ENCODE data around the gene SSBP2. TPM values are rescaled to one million over a fixed set of nuclear protein-coding genes. Genes with fewer than 3 reads are reported as not detected.
A peak's percentile ranks its signal among the peaks of the same experiment; 100 is the strongest.
"Not testable (repeated sequence)": the region's sequence is repeated elsewhere in the genome, so short reads cannot be mapped to it uniquely, and the experiment has no call there.

Gene SSBP2
- total RNA-seq, 3 donors from 2014 or later = 3.5 to 5.0 (median 3.5) TPM

DNA sequence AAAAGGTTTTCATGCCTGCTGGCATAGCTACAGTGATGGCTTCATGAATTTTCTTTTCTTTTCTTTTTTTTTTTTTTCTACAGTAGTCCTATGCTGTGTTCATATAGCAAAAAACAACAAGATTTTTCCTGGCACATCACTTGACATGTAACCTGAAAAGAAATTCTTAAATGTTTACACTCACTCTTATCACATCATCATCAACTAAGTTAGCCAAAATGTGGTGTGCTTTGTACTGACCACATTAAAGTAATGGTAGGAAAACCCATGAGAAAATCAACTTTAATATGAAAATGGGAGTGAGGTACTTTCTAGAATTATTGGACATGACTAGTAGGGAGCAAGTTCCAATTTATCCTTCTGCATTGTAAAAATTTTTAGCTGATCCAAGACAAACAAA, 146.7 kb downstream of the SSBP2 start:
- no peak for ATAC-seq
- Mint-ChIP-seq H3K27me3 (ENCODE audit: low read depth) (no peaks in the 10 kb centered on the region), H3K4me3 (no peak overlapping the region), H3K36me3 (ENCODE audit: insufficient read depth) (peaks cover 23% of the 10 kb centered on the region), H3K9me3 (no peaks in the 10 kb centered on the region), H3K4me1 (ENCODE audit: low read depth) (peaks cover 10% of the 10 kb centered on the region)
- no peak for DNase-seq

DNA sequence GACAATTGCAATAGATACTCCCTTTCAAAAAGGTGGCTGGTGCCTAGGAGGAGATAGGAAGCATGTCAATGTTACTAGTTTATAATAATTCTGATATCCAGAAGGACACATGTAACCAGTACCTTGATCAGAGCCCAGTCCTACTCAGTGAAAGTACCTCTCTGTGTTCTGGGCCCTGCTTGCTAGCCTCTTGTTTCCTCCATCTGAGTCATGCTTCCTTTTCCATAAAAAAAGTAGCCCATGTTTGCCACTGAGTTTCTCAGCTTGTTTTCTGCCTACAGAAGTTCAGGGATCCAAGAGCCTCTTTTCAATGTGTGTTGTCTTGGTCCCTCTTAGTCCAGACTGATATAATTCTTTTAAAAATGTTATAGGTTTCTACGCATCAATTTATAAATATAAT, 149.0 kb downstream of the SSBP2 start:
- H3K4me1 Mint-ChIP-seq (ENCODE audit: low read depth) = peaks cover 8% of the 10 kb centered on the region
- peaks cover 33% of the 10 kb centered on the region for H3K36me3 Mint-ChIP-seq (ENCODE audit: insufficient read depth)
- no peak overlapping the region for H3K4me3 Mint-ChIP-seq
- ATAC-seq (no peak), DNase-seq (no peak)
- peaks cover 9% of the 10 kb centered on the region for H3K9me3 Mint-ChIP-seq
- no peaks in the 10 kb centered on the region for H3K27me3 Mint-ChIP-seq (ENCODE audit: low read depth)

GRCh38 chr5:81592085-81592484, 158.8 kb downstream of the SSBP2 start:
- Mint-ChIP-seq H3K4me1 (ENCODE audit: low read depth) (peaks cover 13% of the 10 kb centered on the region), H3K9me3 (peaks cover 15% of the 10 kb centered on the region), H3K36me3 (ENCODE audit: insufficient read depth) (peaks cover 21% of the 10 kb centered on the region)
- not testable (repeated sequence) for ATAC-seq; DNase-seq; H3K4me3 Mint-ChIP-seq; H3K27me3 Mint-ChIP-seq (ENCODE audit: low read depth)

DNA sequence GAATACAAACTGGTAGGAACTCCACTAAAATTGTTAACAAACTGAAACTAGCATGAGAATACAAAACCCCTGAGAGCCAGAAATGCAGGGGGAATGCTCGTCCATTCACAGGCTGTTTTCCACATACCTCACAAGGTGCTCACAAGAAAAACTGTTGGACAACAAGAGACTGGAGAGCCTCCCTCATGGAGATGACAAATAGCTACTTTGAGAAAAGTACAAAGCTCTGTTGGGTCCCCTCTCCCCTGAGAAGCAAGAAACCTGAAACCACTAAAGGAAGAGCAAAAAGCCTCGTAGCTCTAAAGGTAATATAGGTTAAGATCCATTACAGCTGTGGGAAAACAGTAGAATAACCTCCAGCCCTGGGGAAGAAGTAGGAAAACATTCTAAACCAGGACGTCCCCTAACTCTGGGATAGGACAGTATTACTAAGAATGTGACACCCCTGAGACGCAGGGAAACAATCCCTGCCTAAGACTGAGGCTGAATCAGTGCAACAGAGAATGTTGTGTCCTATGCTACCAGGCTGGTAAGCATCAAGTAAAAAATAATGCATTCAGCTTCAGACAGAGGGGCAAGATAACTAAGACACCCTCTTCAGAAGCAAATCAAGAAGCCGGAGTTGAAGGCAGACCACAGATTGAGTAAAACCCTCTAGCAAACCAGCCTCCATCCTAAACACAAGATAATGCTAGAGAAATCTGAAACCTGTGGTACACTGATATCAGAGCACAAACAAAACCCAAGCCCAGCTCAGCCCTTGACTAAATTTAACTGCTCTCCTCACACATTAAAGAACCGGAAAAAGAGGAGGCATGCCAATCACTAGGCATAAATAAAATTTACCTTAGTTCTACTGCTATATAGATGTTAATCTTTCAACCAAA, 160.2 kb downstream of the SSBP2 start:
- no peaks in the 10 kb centered on the region for H3K27me3 Mint-ChIP-seq (ENCODE audit: low read depth)
- no peak for ATAC-seq
- H3K4me3 Mint-ChIP-seq = no peak overlapping the region
- peaks cover 17% of the 10 kb centered on the region for H3K36me3 Mint-ChIP-seq (ENCODE audit: insufficient read depth)
- DNase-seq = no peak
- peaks cover 15% of the 10 kb centered on the region for H3K9me3 Mint-ChIP-seq
- H3K4me1 Mint-ChIP-seq (ENCODE audit: low read depth) = peaks cover 13% of the 10 kb centered on the region

DNA sequence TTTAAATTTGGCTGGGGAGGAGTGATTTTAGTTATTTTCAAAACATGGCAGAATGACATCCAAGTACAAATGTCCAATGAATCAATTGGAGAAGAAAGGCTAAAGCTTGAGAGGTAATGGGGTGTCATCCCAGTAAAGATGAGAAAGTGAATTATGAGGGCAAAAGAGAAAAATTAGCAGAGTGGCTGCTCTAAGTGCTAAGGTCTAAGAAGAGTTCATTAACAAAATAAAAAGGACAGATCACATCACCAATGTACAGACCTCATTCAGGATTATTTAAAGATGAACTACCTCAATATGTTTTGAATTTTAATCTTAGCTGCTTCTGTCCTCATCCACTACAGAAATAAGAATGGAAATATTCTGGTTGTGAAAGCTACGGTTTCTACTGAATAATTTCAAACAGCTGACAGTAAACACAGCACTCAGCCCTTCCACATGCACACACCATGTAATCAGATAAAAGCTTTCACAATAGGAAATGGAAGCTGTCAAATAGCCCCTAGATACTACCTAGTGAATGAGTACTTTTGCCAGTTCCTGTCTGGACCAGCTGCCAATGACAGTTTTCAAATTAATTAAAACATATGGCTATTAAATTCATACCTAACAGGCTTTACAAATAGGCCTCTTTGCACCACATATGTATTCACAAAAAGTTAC, 171.5 kb downstream of the SSBP2 start:
- no peaks in the 10 kb centered on the region for H3K9me3 Mint-ChIP-seq
- no peak for ATAC-seq
- no peak for DNase-seq
- H3K4me1 Mint-ChIP-seq (ENCODE audit: low read depth) = peaks cover 8% of the 10 kb centered on the region
- H3K4me3 Mint-ChIP-seq = no peak overlapping the region
- no peaks in the 10 kb centered on the region for H3K27me3 Mint-ChIP-seq (ENCODE audit: low read depth)
- peaks cover 9% of the 10 kb centered on the region for H3K36me3 Mint-ChIP-seq (ENCODE audit: insufficient read depth)

GRCh38 chr5:81577091-81577490, 173.8 kb downstream of the SSBP2 start:
- no peaks in the 10 kb centered on the region for H3K9me3 Mint-ChIP-seq

DNA sequence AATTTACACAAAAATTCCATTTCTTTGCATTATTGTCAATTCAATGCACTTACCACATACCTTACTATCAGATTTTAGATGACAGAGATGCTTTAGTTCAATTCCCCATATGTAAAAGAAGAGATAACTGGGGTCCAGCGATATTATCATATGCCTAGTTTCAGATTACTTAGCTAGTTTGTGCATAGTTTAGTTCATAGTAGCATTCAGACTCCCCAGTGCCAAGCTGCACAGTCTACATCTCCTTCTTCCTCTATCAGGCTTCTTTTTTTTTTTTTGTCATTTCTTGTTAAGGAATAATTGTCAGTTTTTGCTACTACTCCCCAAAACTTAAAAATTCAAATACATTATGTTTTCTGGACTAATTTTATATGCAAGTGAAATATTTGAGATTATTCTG, 175.0 kb downstream of the SSBP2 start:
- no peaks in the 10 kb centered on the region for H3K27me3 Mint-ChIP-seq (ENCODE audit: low read depth)
- ATAC-seq = no peak
- peaks cover 15% of the 10 kb centered on the region for H3K36me3 Mint-ChIP-seq (ENCODE audit: insufficient read depth)
- DNase-seq = no peak
- peaks cover 13% of the 10 kb centered on the region for H3K4me1 Mint-ChIP-seq (ENCODE audit: low read depth)
- no peak overlapping the region for H3K4me3 Mint-ChIP-seq
- no peaks in the 10 kb centered on the region for H3K9me3 Mint-ChIP-seq

More at GRCh38 chr5:81577091-81577490, 173.8 kb downstream of the SSBP2 start:
- Mint-ChIP-seq H3K4me3 (no peak overlapping the region), H3K27me3 (ENCODE audit: low read depth) (no peaks in the 10 kb centered on the region), H3K4me1 (ENCODE audit: low read depth) (peaks cover 13% of the 10 kb centered on the region), H3K36me3 (ENCODE audit: insufficient read depth) (peaks cover 13% of the 10 kb centered on the region)
- ATAC-seq (no peak), DNase-seq (no peak)

GRCh38 chr5:81572201-81572600, 178.7 kb downstream of the SSBP2 start:
- H3K9me3 Mint-ChIP-seq = no peaks in the 10 kb centered on the region
- no peak for ATAC-seq
- peaks cover 5% of the 10 kb centered on the region for H3K4me1 Mint-ChIP-seq (ENCODE audit: low read depth)
- no peaks in the 10 kb centered on the region for H3K27me3 Mint-ChIP-seq (ENCODE audit: low read depth)
- peaks cover 31% of the 10 kb centered on the region for H3K36me3 Mint-ChIP-seq (ENCODE audit: insufficient read depth)
- DNase-seq = no peak
- no peak overlapping the region for H3K4me3 Mint-ChIP-seq

DNA sequence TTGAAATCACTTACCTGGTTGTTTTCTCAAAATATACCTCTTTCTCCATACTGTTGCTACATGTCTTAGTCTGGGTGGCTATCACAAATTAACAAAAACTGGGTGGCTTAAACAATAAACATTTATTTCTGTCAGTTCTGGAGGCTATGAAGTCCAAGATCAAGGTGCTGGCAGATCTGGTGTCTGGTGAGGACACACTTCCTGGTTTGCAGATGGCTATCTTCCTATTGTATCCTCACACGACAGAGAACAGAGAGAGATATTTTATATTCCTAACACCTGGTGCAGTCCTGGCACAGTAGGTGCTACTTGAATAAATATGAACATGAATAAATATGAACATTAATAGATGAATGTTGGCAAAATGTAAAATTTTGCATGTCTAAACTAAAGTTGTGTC, 192.7 kb downstream of the SSBP2 start:
- Mint-ChIP-seq H3K36me3 (ENCODE audit: insufficient read depth) (peaks cover 2% of the 10 kb centered on the region), H3K4me1 (ENCODE audit: low read depth) (peaks cover 20% of the 10 kb centered on the region), H3K27me3 (ENCODE audit: low read depth) (no peaks in the 10 kb centered on the region), H3K4me3 (no peak overlapping the region), H3K9me3 (peaks cover 3% of the 10 kb centered on the region)
- no peak for ATAC-seq
- no peak for DNase-seq

GRCh38 chr5:81556809-81557208, 194.1 kb downstream of the SSBP2 start:
- Mint-ChIP-seq H3K4me3 (no peak overlapping the region), H3K36me3 (ENCODE audit: insufficient read depth) (peaks cover 2% of the 10 kb centered on the region), H3K27me3 (ENCODE audit: low read depth) (no peaks in the 10 kb centered on the region), H3K9me3 (no peaks in the 10 kb centered on the region), H3K4me1 (ENCODE audit: low read depth) (peaks cover 20% of the 10 kb centered on the region)
- no peak for DNase-seq
- ATAC-seq = peak; percentile 96 to 98

GRCh38 chr5:81555865-81556264, 195.0 kb downstream of the SSBP2 start:
- no peak for ATAC-seq
- Mint-ChIP-seq H3K27me3 (ENCODE audit: low read depth) (no peaks in the 10 kb centered on the region), H3K9me3 (no peaks in the 10 kb centered on the region), H3K4me1 (ENCODE audit: low read depth) (peaks cover 20% of the 10 kb centered on the region), H3K4me3 (no peak overlapping the region), H3K36me3 (ENCODE audit: insufficient read depth) (peaks cover 2% of the 10 kb centered on the region)
- DNase-seq = no peak

DNA sequence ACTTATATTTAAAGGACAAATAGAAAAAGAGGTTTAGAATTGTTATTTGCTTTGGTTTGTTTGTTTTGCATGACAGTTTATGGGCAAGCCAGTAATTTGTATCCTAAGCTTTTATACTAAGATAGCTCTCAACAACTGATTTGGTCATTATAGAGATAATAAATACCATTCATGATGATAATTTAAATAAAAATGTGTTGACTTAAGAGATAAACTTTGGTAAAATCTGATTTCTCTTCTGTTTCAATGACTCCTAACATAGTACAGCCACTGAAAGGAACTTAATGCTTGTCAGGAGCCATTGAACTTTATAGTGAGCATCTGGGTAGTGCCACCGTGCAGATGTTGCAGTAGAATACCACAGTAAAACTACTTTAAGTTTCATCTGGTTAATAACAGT, 196.2 kb downstream of the SSBP2 start:
- Mint-ChIP-seq H3K9me3 (no peaks in the 10 kb centered on the region), H3K36me3 (ENCODE audit: insufficient read depth) (peaks cover 2% of the 10 kb centered on the region), H3K4me1 (ENCODE audit: low read depth) (peaks cover 20% of the 10 kb centered on the region), H3K27me3 (ENCODE audit: low read depth) (no peaks in the 10 kb centered on the region), H3K4me3 (no peak overlapping the region)
- no peak for ATAC-seq
- DNase-seq = no peak

- no peak for ATAC-seq
- no peak for DNase-seq
- no peaks in the 10 kb centered on the region for H3K9me3 Mint-ChIP-seq
- H3K27me3 Mint-ChIP-seq (ENCODE audit: low read depth) = no peaks in the 10 kb centered on the region
- peaks cover 20% of the 10 kb centered on the region for H3K4me1 Mint-ChIP-seq (ENCODE audit: low read depth)
- H3K4me3 Mint-ChIP-seq = no peak overlapping the region
- peaks cover 5% of the 10 kb centered on the region for H3K36me3 Mint-ChIP-seq (ENCODE audit: insufficient read depth)
Measured at GRCh38 chr5:81553567-81554212, 197.2 kb downstream of the SSBP2 start.

DNA sequence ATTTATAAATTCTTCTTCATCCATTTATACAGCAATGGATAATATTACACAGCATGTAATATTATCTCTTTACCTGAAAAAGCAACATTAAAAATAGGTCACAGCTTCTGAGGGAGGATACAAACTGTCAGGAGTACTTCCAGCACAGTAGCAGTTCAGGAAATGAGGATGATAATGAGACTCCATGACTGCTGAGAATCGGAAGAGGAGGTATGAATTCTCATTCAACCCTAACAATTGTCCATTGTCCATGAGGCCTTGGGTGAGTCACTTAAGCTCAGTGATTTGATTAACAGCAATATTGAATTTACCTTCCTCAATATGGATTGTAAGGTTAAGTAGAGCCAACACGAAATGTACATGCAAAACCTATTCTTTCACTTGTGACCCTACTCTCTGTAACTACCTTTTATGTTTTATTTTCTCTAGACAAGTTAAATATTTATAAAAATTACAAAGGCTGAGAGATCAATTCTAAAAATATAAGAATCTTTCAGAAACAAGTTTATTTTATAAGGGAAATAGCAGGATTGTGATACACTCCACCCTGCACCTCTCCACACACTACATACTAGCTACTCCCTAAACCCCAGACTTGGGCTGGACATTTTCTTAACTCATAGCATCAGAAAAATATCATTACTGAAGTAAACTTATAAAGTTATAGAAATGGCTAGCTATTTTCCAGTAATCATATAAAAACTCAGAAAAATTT, 197.9 kb downstream of the SSBP2 start:
- no peaks in the 10 kb centered on the region for H3K27me3 Mint-ChIP-seq (ENCODE audit: low read depth)
- peaks cover 2% of the 10 kb centered on the region for H3K36me3 Mint-ChIP-seq (ENCODE audit: insufficient read depth)
- DNase-seq (no peak), ATAC-seq (no peak)
- H3K4me3 Mint-ChIP-seq = no peak overlapping the region
- H3K9me3 Mint-ChIP-seq = no peaks in the 10 kb centered on the region
- H3K4me1 Mint-ChIP-seq (ENCODE audit: low read depth) = peaks cover 16% of the 10 kb centered on the region

Measured in activated T-cell treated with anti-CD3 and anti-CD28 coated beads, Interleukin-2, amount 50 U/mL, for 4 hours (primary cell).